ENCODE data around the gene HOXB5.

The HOXB5 gene

DNA sequence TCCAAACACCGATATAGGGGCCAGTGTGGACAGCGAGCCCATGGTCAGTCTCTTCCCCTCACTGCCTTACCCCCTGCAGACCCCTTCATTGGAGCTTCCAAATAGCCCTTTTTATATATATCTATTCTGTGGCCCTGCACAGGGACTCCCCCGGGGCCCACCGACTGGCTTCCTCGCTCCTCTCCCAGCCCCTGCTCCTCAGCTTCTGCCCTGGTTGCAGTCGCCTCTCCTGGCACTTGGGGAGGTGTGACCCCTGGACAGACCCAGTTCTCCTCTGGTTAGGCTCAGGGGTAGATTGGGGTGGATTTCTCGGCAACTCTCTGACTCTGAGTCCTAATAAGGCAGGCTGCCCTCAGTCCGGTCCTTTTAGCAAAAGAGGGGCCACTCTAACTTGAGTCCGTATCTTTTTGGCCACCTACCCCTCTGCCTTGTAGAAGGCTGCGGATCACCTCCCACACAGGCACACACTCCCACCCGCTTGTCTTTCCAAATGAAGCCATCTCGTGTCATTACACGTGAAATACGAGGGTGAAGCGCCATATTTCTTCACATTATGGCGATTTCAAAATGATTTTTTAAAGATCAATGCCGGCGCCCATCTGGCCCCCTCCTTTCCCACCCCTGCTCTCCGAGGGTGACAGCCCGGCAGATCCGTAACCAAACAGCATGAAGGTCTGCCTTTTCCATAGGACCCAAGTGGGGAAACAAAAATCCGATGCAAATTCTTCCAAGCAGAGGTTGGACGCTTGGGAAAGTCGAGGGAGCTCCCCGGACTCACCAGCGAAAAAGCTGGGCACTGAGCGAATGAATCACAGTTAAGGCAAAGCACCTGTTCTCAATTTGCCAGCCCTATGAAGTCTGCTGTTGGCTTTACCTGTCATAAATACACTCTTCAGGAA, 34.3 kb upstream of the HOXB5 start:
- no peak for FAIRE-seq
- TF ChIP-seq, protein P1, sequence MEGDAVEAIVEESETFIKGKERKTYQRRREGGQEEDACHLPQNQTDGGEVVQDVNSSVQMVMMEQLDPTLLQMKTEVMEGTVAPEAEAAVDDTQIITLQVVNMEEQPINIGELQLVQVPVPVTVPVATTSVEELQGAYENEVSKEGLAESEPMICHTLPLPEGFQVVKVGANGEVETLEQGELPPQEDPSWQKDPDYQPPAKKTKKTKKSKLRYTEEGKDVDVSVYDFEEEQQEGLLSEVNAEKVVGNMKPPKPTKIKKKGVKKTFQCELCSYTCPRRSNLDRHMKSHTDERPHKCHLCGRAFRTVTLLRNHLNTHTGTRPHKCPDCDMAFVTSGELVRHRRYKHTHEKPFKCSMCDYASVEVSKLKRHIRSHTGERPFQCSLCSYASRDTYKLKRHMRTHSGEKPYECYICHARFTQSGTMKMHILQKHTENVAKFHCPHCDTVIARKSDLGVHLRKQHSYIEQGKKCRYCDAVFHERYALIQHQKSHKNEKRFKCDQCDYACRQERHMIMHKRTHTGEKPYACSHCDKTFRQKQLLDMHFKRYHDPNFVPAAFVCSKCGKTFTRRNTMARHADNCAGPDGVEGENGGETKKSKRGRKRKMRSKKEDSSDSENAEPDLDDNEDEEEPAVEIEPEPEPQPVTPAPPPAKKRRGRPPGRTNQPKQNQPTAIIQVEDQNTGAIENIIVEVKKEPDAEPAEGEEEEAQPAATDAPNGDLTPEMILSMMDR (IDR thresholded peaks at IDR 0.05; ENCODE audit: insufficient read depth, missing control alignments) = no peak
- DNase-seq (ENCODE audit: insufficient read length, low spot score) = no peak

DNA sequence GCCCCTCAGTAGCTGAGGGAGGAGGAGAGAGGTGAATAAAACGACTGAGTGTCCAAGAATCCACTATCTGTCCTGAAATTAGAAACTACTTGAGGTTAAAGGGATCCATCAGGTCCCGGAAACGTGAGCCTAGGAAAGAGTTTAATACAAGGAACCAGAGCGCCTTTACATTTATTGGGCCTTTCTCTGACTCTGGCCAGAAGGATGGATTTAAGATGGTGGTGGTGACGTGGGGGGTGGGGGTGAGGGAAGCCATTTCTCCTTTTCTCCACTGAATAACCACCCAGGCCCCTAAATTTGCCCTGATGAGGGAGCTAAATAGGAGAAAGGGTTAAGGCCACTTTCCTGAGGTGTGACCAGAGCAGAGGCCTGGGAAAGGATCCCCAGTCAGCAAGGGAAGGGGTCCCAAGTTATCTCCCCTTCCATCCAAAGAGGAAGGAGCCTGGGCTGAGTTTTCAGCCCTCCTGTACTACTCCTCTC, 33.6 kb upstream of the HOXB5 start:
- TF ChIP-seq, protein P1 (IDR thresholded peaks at IDR 0.05; ENCODE audit: insufficient read depth, missing control alignments) = no peak
- DNase-seq (ENCODE audit: insufficient read length, low spot score) = no peak
- no peak for FAIRE-seq

DNA sequence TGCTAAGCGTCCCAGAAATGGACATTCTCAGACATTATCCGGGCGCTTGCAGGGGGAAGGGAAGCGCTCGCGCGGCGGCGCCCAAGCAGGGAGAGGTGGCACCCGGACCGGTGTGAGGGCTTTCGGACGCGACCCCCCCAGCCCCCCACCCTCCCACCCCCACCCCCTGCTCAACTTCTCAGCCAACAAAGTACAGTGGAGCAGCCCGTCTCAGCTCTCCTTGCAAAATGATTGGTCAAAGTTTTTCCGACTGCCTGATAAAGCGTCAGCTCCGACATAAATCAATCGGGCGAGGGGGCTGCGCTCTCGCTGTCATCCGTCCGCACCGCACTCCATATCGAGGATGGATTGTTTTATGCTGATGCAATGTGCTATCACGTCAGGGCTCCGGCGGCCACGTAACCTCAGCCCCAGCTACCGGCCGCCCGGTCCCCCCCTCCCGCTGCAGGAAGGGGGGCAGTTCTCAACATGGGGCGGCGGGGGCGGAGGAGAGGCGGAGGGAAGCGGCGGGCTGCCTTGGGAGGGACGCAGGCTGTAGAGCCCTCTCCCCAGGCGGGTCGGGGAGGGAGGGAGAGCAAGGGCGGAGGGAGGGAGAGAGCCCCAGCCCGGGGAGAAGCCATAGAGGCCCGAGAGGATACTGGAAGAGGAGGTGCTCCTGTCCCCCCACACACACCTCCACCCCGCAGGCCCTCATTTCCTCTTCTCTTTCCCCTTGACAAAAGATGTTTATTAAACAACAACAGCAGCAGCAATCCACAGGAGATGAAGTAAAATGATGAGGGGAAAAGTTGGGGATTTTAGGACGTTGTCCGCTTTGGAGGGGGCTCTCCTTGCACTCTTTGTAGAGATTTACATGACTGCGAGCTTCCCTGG, 32.9 kb upstream of the HOXB5 start, which contains the start of gene HOXB9:
HOXB9 (minus strand) TSS at position 114 of the 873 bp plus-strand sequence; CDS start at position 25, 89 bp downstream.
- TF ChIP-seq, protein P1 (IDR thresholded peaks at IDR 0.05; ENCODE audit: insufficient read depth, missing control alignments) = no peak
- no peak for FAIRE-seq

DNA sequence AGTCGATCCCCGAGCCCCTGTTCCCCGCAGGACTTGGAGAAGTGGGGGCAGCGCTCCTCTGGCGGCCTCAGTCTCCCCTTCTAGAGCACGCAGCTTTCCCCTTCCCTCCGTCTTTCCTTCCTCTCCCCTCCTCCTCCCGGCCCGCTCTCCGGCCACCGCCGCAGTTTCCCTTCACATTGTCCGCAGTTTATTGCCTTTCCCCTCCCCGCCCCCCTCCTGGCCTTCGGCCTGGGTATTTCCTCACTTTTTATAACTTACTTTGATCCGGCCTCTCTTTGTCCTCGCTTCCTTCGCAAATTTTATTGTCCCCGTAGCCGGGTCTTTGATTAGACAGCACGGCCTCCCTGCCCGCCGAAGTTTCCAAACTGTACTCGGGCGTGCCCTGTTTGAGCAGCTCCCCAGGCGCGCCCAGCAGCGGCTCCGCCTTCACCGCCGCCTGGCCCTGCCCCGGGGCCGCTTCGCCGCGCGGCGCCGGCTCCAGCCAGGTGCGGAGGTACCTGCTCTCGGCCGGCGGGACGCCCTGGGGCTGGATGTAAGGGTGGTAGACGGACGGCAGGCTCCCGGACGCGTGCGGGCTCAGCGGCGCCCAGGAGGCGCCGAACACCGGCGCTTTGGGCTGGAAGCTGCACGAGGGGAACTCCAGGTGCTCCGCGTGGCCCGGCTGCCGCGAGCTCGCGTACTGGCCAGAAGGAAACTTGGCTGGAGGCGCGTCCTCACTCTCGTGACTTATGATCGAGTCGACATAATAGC, 32.1 kb upstream of the HOXB5 start:
- FAIRE-seq (no peak), DNase-seq (ENCODE audit: insufficient read length, low spot score) (no peak)
- TF ChIP-seq, protein P1 (IDR thresholded peaks at IDR 0.05; ENCODE audit: insufficient read depth, missing control alignments) = no peak

More for the DNA sequence above, 32.9 kb upstream of the HOXB5 start, which contains the start of gene HOXB9:
- no peak for DNase-seq (ENCODE audit: insufficient read length, low spot score)

DNA sequence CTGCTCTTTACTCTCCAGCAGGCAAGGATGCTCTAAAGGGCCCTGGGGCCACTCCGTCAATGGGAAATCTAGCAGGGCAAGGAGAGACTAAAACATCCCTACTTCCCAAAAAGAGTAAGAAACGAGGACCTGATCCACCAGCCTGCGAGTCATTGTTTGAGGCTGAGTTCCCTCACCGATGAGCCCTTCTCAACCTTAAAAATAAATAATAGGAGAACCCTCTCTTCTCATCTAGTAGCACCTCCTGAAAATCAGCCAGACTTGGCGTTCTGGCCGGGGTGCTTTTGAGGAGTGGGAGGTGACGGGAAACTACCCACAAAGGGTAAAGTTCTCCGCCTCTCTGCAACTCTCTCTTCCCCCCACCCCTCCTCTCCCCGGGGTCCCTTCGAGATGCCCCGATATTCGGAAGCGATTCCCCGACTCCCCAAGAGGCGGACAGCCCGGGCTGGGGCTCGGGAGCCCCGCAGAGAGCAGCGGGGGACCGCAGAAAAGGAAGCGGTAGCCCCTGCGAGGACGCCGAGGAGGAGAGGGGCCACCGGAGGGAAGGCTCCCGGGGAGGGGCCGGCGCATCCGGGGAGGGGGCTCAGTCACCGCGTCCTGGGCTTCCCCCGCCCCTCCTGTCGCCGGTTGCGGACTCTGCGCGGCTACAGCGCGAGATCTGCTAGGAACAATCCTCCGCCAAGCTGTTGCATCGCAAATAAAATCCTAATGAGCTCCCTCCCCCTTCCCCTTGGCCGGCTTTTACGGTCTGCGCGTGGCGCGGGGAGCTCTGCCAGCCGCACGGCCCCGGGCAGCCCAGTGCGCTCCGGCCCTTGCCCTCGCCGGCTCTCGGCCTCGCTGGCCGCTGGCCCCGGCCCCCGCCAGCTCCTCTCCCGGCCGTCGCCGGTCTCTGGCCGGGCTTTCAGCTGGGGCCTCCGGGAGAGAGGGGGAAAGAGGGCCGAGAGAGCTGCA, 31.2 kb upstream of the HOXB5 start:
- no peak for FAIRE-seq
- TF ChIP-seq, protein P1 (IDR thresholded peaks at IDR 0.05; ENCODE audit: insufficient read depth, missing control alignments) = no peak
- DNase-seq (ENCODE audit: insufficient read length, low spot score) = no peak

DNA sequence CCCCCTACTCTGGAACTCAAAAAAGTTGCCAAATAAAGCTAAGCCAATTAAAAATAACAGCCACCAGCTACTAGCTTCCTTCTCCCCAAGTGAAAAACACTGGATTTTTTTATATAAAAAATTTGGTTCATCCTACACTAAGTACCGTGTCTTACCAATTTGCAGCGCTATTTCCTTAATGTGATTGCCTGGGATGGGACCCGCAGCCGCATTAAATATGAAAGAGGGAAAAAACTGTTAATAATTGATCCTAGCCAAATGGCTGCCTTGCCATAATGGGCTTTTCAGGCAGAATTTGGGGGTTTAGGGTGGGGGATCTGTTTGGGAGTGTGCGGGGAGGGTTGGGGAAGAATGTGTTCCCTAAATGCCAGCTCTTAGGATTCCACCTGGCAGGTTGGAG, 30.5 kb upstream of the HOXB5 start:
- TF ChIP-seq, protein P1 (IDR thresholded peaks at IDR 0.05; ENCODE audit: insufficient read depth, missing control alignments) = no peak
- no peak for DNase-seq (ENCODE audit: insufficient read length, low spot score)
- FAIRE-seq = no peak
